ENCODE measurements around the gene FOXD1. TPM values are rescaled to one million over a fixed set of nuclear protein-coding genes. Genes with fewer than 3 reads are reported as not detected.

The FOXD1 gene
- total and polyA plus RNA-seq, 11 donors: 0.06 to 0.18 TPM; not detected in 9

DNA sequence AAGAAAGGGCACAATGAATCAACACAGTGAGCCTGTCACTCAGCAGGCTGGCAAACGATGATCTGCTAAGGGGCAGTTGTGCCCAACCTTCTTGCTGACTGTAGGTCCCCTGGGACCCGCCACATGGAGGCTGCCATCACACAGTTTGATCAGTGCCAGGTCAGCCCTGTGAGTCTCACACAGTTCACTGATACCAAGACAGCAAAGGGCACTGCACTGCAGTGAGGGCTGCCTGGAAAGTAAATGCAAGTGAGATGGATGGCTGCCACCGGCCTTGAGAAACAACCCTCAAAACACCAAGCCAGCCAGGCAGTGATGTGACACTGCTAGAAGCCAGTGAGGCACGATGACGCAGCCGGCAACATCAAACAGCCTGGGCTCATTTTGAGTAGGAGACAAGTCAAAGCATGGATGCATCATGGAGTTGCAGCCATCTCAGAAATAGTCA, 30.3 kb downstream of the FOXD1 start:
- WGBS, 4 donors: 50 to 72% (median 61%) methylated on average over 3 to 6 of the region's 6 CpGs
- peaks cover 48 to 100% (median 83%) of the 10 kb centered on the region in 9 donors for H3K27me3 ChIP-seq
- TF ChIP-seq, protein P1, sequence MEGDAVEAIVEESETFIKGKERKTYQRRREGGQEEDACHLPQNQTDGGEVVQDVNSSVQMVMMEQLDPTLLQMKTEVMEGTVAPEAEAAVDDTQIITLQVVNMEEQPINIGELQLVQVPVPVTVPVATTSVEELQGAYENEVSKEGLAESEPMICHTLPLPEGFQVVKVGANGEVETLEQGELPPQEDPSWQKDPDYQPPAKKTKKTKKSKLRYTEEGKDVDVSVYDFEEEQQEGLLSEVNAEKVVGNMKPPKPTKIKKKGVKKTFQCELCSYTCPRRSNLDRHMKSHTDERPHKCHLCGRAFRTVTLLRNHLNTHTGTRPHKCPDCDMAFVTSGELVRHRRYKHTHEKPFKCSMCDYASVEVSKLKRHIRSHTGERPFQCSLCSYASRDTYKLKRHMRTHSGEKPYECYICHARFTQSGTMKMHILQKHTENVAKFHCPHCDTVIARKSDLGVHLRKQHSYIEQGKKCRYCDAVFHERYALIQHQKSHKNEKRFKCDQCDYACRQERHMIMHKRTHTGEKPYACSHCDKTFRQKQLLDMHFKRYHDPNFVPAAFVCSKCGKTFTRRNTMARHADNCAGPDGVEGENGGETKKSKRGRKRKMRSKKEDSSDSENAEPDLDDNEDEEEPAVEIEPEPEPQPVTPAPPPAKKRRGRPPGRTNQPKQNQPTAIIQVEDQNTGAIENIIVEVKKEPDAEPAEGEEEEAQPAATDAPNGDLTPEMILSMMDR (IDR thresholded peaks at IDR 0.05): no peak
- no peak for TF ChIP-seq POLR2A (IDR thresholded peaks at IDR 0.05)
- DNase-seq: no peak
- no peak overlapping the region for H3K27ac ChIP-seq
- H3K4me1 ChIP-seq: peaks cover 0 to 15% (median 8%) of the 10 kb centered on the region in 12 donors
- intact Hi-C loops (cut with DNase I): no loop called here
- H3K36me3 ChIP-seq: no peaks in the 10 kb centered on the region
- ATAC-seq: no peak
- no peaks in the 10 kb centered on the region for H3K9me3 ChIP-seq
- no peak overlapping the region for H3K4me3 ChIP-seq

DNA sequence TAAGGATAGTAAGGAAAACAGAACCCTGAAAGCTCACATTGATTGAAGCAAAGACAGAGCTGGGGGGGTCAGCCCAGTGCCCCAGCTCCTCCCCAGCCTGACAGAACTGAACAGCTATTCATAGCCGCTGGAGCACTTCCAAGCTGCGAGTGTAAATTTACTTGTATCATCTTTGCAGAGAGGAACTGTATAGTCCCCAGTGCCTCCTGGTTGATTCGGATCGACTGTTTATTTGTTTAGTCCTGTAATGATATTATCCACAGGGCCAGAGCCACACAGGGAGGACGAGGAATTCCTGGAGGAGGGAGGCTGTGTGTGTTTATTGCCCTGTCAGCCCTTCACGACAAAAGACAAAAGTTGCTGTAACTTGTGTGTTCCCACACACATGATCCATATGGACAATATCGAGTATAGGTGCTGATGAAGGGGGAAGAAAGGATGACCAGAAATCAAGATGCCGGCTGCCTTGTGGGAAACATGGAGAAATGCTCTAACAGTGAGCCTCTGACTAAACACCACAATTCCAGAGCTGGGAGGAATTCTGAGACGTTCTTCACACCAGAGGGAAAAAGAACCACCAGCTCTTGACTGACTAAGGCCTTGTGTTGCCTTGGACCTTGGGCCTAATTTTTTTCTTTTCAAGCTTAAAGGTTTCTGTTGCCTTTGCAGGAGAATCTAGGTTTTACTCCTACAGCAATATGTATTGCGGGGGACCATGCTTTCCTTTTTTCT, 31.1 kb downstream of the FOXD1 start:
- no peak overlapping the region for H3K4me3 ChIP-seq
- peaks cover 45 to 100% (median 86%) of the 10 kb centered on the region in 9 donors for H3K27me3 ChIP-seq
- no peaks in the 10 kb centered on the region for H3K9me3 ChIP-seq
- DNase-seq (peak in 1 of 5 donors; percentile 36), ATAC-seq (peak in 1 of 4 donors; percentile 45)
- H3K4me1 ChIP-seq: peaks cover 0 to 15% (median 8%) of the 10 kb centered on the region in 12 donors
- no peaks in the 10 kb centered on the region for H3K36me3 ChIP-seq
- no peak for TF ChIP-seq POLR2A (IDR thresholded peaks at IDR 0.05)
- TF ChIP-seq, protein P1 (IDR thresholded peaks at IDR 0.05): no peak
- WGBS, 4 donors: 34 to 41% (median 36%) methylated on average over 10 of the region's 10 CpGs
- H3K27ac ChIP-seq: no peak overlapping the region
- intact Hi-C loops (cut with DNase I): no loop called here

DNA sequence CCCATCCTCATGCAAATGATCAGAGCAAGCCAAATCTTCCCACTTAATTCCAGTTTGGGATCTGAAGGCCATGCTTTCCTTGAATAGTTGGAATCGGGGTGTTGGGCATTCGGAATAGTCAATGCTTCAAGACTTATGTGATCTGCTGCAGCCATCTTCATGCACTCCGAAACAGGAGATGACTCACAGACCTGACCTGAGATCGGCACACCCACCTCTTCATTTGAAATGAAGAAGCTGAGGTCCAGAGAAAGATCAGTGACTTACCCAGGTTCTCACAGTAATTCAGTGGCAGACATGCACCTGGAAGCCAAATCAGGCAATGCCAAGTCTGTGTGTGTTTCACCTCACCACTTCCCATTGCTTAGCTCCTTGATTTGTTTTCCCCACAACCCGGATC, 33.0 kb downstream of the FOXD1 start:
- DNase-seq: no peak
- H3K36me3 ChIP-seq: no peaks in the 10 kb centered on the region
- ATAC-seq: no peak
- intact Hi-C loops (cut with DNase I): no loop called here
- H3K27ac ChIP-seq: no peak overlapping the region
- peaks cover 27 to 100% (median 68%) of the 10 kb centered on the region in 9 donors for H3K27me3 ChIP-seq
- no peaks in the 10 kb centered on the region for H3K9me3 ChIP-seq
- WGBS, 4 donors: 62 to 91% (median 82%) methylated on average over 4 to 5 of the region's 5 CpGs
- H3K4me1 ChIP-seq: peaks cover 0 to 15% (median 8%) of the 10 kb centered on the region in 12 donors
- no peak overlapping the region for H3K4me3 ChIP-seq
- TF ChIP-seq, protein P1 (IDR thresholded peaks at IDR 0.05): no peak
- no peak for TF ChIP-seq POLR2A (IDR thresholded peaks at IDR 0.05)

DNA sequence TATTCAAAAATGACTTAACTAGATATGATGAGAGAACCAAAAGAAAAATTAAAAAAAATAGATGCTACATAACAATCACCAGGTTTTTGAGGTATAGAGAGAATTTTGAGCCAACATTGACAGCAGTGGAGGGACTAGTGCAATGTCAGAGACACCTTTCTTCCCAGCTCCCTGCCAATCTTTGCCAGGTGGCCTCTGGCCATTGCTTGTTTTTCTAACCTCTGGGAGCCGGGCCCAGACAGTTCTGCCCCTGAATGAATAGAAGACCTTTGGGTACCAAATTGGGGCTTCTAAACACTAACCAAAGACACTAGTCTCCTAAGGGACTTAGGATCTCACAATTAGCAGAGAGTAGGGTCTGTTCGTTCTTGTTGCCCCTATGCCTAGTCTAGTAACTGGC, 33.4 kb downstream of the FOXD1 start:
- DNase-seq: no peak
- 63 to 84% (median 81%) methylated on average over 2 of the region's 2 CpGs for WGBS, 4 donors
- TF ChIP-seq POLR2A (IDR thresholded peaks at IDR 0.05): no peak
- TF ChIP-seq, protein P1 (IDR thresholded peaks at IDR 0.05): no peak

More for the DNA sequence above, 33.4 kb downstream of the FOXD1 start:
- no peak overlapping the region for H3K4me3 ChIP-seq
- ATAC-seq: no peak
- intact Hi-C loops (cut with DNase I): no loop called here
- no peaks in the 10 kb centered on the region for H3K9me3 ChIP-seq
- H3K4me1 ChIP-seq: peaks cover 0 to 11% (median 8%) of the 10 kb centered on the region in 12 donors
- peaks cover 22 to 97% (median 63%) of the 10 kb centered on the region in 9 donors for H3K27me3 ChIP-seq
- no peaks in the 10 kb centered on the region for H3K36me3 ChIP-seq
- no peak overlapping the region for H3K27ac ChIP-seq

Measured in heart left ventricle (tissue), 16 donors.